ENCODE measurements around the gene AFG1L.
A peak's percentile ranks its signal among the peaks of the same experiment; 100 is the strongest.
"Not testable (repeated sequence)": the region's sequence is repeated elsewhere in the genome, so short reads cannot be mapped to it uniquely, and the experiment has no call there.

AFG1L gene

GRCh38 chr6:108526739-108527174 lies 231.9 kb downstream of the AFG1L start:
- no peak for DNase-seq

GRCh38 chr6:108528878-108529277 lies 234.0 kb downstream of the AFG1L start:
- no peak for DNase-seq

GRCh38 chr6:108531332-108531731 lies 236.5 kb downstream of the AFG1L start:
- no peak for DNase-seq

GRCh38 chr6:108535114-108535742 lies 240.4 kb downstream of the AFG1L start:
- DNase-seq, result no peak

- not testable (repeated sequence) for DNase-seq
Measured at GRCh38 chr6:108535920-108536535, 241.2 kb downstream of the AFG1L start.

GRCh38 chr6:108541843-108542759 lies 247.2 kb downstream of the AFG1L start:
- peak; percentile 68 for DNase-seq

- no peak for DNase-seq
Measured at GRCh38 chr6:108543175-108543940, 248.5 kb downstream of the AFG1L start.

GRCh38 chr6:108544606-108545005 lies 249.8 kb downstream of the AFG1L start:
- no peak for DNase-seq

GRCh38 chr6:108546079-108547049 lies 251.5 kb downstream of the AFG1L start:
- DNase-seq, result no peak

- no peak for DNase-seq
Measured at GRCh38 chr6:108549241-108549640, 254.4 kb downstream of the AFG1L start.

- no peak for DNase-seq
Measured at GRCh38 chr6:108549741-108550140, 254.9 kb downstream of the AFG1L start.

- no peak for DNase-seq
Measured at GRCh38 chr6:108550256-108550655, 255.4 kb downstream of the AFG1L start.

GRCh38 chr6:108555399-108556052 lies 260.7 kb downstream of the AFG1L start:
- DNase-seq, result no peak

GRCh38 chr6:108556250-108556649 lies 261.4 kb downstream of the AFG1L start:
- no peak for DNase-seq

GRCh38 chr6:108556866-108557493 lies 262.1 kb downstream of the AFG1L start:
- DNase-seq, result no peak

GRCh38 chr6:108557494-108558371 lies 262.9 kb downstream of the AFG1L start:
- DNase-seq, result peak; percentile 86

- DNase-seq, result peak; percentile 94
Measured at GRCh38 chr6:108558372-108559096, 263.7 kb downstream of the AFG1L start.

- DNase-seq, result peak; percentile 87
Measured at GRCh38 chr6:108559097-108559883, 264.4 kb downstream of the AFG1L start.
